Activated T-helper 9 cell treated with anti-CD3 and anti-CD28 coated beads, Interleukin-2, amount 50 U/mL, for 16 hours (primary cell): ENCODE measurements around the gene UCN.
"Not testable (repeated sequence)": the region's sequence is repeated elsewhere in the genome, so short reads cannot be mapped to it uniquely, and the experiment has no call there.

ENCODE experiments used
- DNase-seq: peaks from one replicate; pipeline ENCODE4 v3.0.0-alpha.2; 2020; ENCODE audit warnings: low read depth

Gene UCN

GRCh38 chr2:27282892-27283291 lies 25.4 kb downstream of the UCN start:
- DNase-seq: no peak

- no peak for DNase-seq
Observed at GRCh38 chr2:27281855-27282559, 26.2 kb downstream of the UCN start, which contains the start of gene TRIM54. Gene TRIM54, plus strand, starts transcription at chr2:27282429. Its CDS starts 303 bp downstream, at chr2:27282732.

GRCh38 chr2:27281442-27281841 lies 26.8 kb downstream of the UCN start:
- DNase-seq: no peak

GRCh38 chr2:27280826-27281225 lies 27.4 kb downstream of the UCN start:
- DNase-seq: no peak

- DNase-seq: no peak
Observed at GRCh38 chr2:27278010-27278409, 30.2 kb downstream of the UCN start.

GRCh38 chr2:27275211-27276150 lies 32.8 kb downstream of the UCN start, which contains the start of gene DNAJC5G:
Gene DNAJC5G, plus strand, starts transcription at chr2:27275433. Its CDS starts 1,296 bp downstream, at chr2:27276729.
- no peak for DNase-seq

- not testable (repeated sequence) for DNase-seq
Observed at GRCh38 chr2:27272537-27273522, 35.4 kb downstream of the UCN start.

- DNase-seq: no peak
Observed at GRCh38 chr2:27271631-27272340, 36.5 kb downstream of the UCN start.

GRCh38 chr2:27270670-27271069 lies 37.6 kb downstream of the UCN start:
- DNase-seq: no peak

GRCh38 chr2:27270131-27270530 lies 38.1 kb downstream of the UCN start:
- no peak for DNase-seq

- not testable (repeated sequence) for DNase-seq
Observed at GRCh38 chr2:27268296-27268695, 39.9 kb downstream of the UCN start.

- DNase-seq: no peak
Observed at GRCh38 chr2:27265536-27265870, 42.7 kb downstream of the UCN start.

GRCh38 chr2:27264753-27265535 lies 43.3 kb downstream of the UCN start:
- DNase-seq: peak; percentile 52

GRCh38 chr2:27264253-27264752 lies 43.9 kb downstream of the UCN start:
- DNase-seq: no peak

GRCh38 chr2:27263287-27264252 lies 44.7 kb downstream of the UCN start:
- DNase-seq: no peak

GRCh38 chr2:27262379-27263286 lies 45.6 kb downstream of the UCN start, which contains the start of gene SLC30A3:
Gene SLC30A3, minus strand, starts transcription at chr2:27263047. Its CDS starts 141 bp downstream, at chr2:27262906.
- DNase-seq: peak; percentile 54

- no peak for DNase-seq
Observed at GRCh38 chr2:27261926-27262298, 46.3 kb downstream of the UCN start.
